GM23338 (cell line): ENCODE data around the gene PDCD1. TPM values are rescaled to one million over a fixed set of nuclear protein-coding genes. Genes with fewer than 3 reads are reported as not detected.

ENCODE experiments used
- ATAC-seq: fragments of 200-7000 bp; cut with Tn5 transposase; 3 replicates; pipeline ENCODE4 v1.9.1; 2020
- DNase-seq: peaks from one replicate; pipeline ENCODE4 v3.0.0-alpha.2; 2015; ENCODE audit warnings: low spot score
- H2AFZ ChIP-seq: fragments of 200-600 bp; sonication (generic); 2 replicates; pipeline ENCODE4 v1.8.0; 2016; ENCODE audit warnings: antibody characterized with exemption, mild to moderate bottlenecking, moderate library complexity
- H3F3A ChIP-seq: fragments of 200-600 bp; sonication (generic); replicated peaks from 2 replicates; pipeline ENCODE4 v1.8.0; 2017; ENCODE audit warnings: antibody characterized with exemption, mixed run types, low read depth
- H3K27ac ChIP-seq: fragments of 200-600 bp; sonication (generic); 2 replicates; pipeline ENCODE4 v1.6.1; 2016; ENCODE audit warnings: low read depth
- H3K27me3 ChIP-seq: fragments of 200-600 bp; sonication (generic); 2 replicates; pipeline ENCODE4 v1.8.0; 2016; ENCODE audit warnings: mild to moderate bottlenecking, mixed run types, moderate library complexity; ENCODE audit not compliant: insufficient read depth
- H3K36me3 ChIP-seq: fragments of 200-600 bp; sonication (generic); 2 replicates; pipeline ENCODE4 v1.8.0; 2016; ENCODE audit warnings: mild to moderate bottlenecking; ENCODE audit not compliant: insufficient read depth
- H3K4me1 ChIP-seq: fragments of 200-600 bp; sonication (generic); 2 replicates; pipeline ENCODE4 v1.8.0; 2016; ENCODE audit warnings: mild to moderate bottlenecking, moderate library complexity; ENCODE audit not compliant: insufficient read depth
- H3K4me2 ChIP-seq: fragments of 200-600 bp; sonication (generic); 2 replicates; pipeline ENCODE4 v1.7.1; 2017; ENCODE audit warnings: mixed run types
- H3K4me3 ChIP-seq: fragments of 200-600 bp; sonication (generic); 2 replicates; pipeline ENCODE4 v1.6.1; 2016; ENCODE audit warnings: mixed run types
- H3K79me2 ChIP-seq: fragments of 200-600 bp; sonication (generic); replicated peaks from 2 replicates; pipeline ENCODE4 v1.8.0; 2017; ENCODE audit warnings: mild to moderate bottlenecking; ENCODE audit not compliant: insufficient read depth
- H3K9me2 ChIP-seq: fragments of 200-600 bp; sonication (generic); 2 replicates; pipeline ENCODE4 v1.8.0; 2017; ENCODE audit not compliant: insufficient read depth
- H4K20me1 ChIP-seq: fragments of 200-600 bp; sonication (generic); replicated peaks from 2 replicates; pipeline ENCODE4 v1.8.0; 2017; ENCODE audit warnings: mild to moderate bottlenecking; ENCODE audit not compliant: insufficient read depth
- H3K27ac Mint-ChIP-seq: 2 replicates; pipeline ENCODE4 v1.8.0; 2020; ENCODE audit warnings: inconsistent platforms, mild to moderate bottlenecking, moderate library complexity, mixed read lengths
- H3K27me3 Mint-ChIP-seq: 3 replicates; pipeline ENCODE4 v1.8.0; 2022; ENCODE audit warnings: low read depth, mild to moderate bottlenecking, moderate library complexity, mixed read lengths, inconsistent platforms; ENCODE audit not compliant: insufficient read depth, poor library complexity
- H3K36me3 Mint-ChIP-seq: 3 replicates; pipeline ENCODE4 v1.8.0; 2021; ENCODE audit warnings: low read depth, mild to moderate bottlenecking, inconsistent platforms, moderate library complexity, mixed read lengths
- H3K4me1 Mint-ChIP-seq: 3 replicates; pipeline ENCODE4 v1.8.0; 2020; ENCODE audit warnings: mild to moderate bottlenecking, inconsistent platforms, mixed read lengths
- H3K4me3 Mint-ChIP-seq: 3 replicates; pipeline ENCODE4 v1.8.0; 2021; ENCODE audit warnings: moderate library complexity, mild to moderate bottlenecking, inconsistent platforms, mixed read lengths
- H3K9me3 Mint-ChIP-seq: 3 replicates; pipeline ENCODE4 v1.8.0; 2020; ENCODE audit warnings: moderate library complexity, mild to moderate bottlenecking, inconsistent platforms, mixed read lengths
- STAT1 ChIP-seq: IDR thresholded peaks from one replicate; pipeline ENCODE4 v1.6.1; 2016; ENCODE audit warnings: antibody characterized with exemption; ENCODE audit not compliant: unreplicated experiment
- polyA plus RNA-seq: library from polyadenylated mRNA; unstranded; fragments of >200 nt; fragmentation: Nextera tagmentation; extraction: Ambion mirVana; gene quantifications from 2 replicates; pipeline ENCODE4 v1.2.1, GENCODE V29; 2016
- total RNA-seq: library from RNA; depleted of rRNA; stranded (reverse); fragments of >200 nt; shearing (Covaris generic); gene quantifications from 2 replicates; pipeline ENCODE4 v1.2.3, GENCODE V29; 2014
- TF ChIP-seq, protein P1 (sequence below), 2 experiments: fragments of 200-600 bp in 1 of 2; sonication (generic) in 1 of 2; conservative IDR thresholded peaks; 2 replicates each; pipeline versions ENCODE4 v1.5.1 to v1.6.1; 2016 to 2017; ENCODE audit warnings: antibody characterized with exemption in 2 of 2, low read depth in 2 of 2, mild to moderate bottlenecking in 2 of 2, moderate library complexity in 1 of 2
- TF ChIP-seq, protein P2 (sequence below): fragments of 250-450 bp; sonication (Bioruptor Pico); IDR thresholded peaks from 2 replicates; pipeline ENCODE4 v1.5.0; 2020; ENCODE audit warnings: mild to moderate bottlenecking, moderate library complexity

The PDCD1 gene
- total and polyA plus RNA-seq, 2 experiments from 2014 or later: 0.34 to 0.38 TPM

DNA sequence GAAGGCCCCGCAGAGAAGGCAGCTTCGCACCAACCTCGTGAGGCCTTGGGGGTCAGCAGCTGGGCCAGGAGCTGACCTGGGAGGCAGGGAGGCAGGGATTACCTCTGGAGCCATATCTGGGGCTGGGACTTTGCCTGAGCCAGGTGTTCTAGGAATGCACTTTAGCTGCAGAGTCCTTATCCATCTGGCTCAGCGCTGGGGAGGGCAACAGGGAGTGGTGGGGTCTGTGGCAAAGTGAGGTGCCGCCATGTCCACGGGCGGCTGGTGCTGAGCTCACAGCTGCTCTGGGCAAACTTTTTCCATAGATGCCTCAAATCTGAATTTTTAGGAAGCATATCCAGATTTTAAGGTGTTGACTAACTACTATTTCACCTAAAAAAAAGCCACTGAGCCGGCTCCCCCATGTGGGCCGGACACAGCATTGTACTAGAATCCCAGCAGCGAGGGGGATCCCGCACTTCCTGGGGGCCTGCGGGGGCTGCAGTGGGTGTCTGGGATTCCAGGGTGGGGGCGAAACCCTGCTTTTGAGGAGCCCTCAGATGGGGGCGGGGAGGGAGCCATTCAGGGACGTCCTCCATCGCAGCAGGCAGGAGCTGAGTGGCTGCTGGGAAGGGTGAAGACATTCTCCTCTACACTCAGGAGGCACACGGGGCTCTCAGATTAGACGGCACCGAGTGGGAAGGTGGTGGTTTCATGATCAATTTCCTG, 45.5 kb upstream of the PDCD1 start:
- Histone ChIP-seq H3K9me2 (no peaks in the 10 kb centered on the region), H3K4me1 (peaks cover 13% of the 10 kb centered on the region; the same call in 1 of the 2 replicates), H2AFZ (no peak overlapping the region), H3K4me3 (no peak overlapping the region), H3K36me3 (no peaks in the 10 kb centered on the region), H4K20me1 (no peaks in the 10 kb centered on the region; the same call in 1 of the 2 replicates), H3K79me2 (no peaks in the 10 kb centered on the region), H3K4me2 (no peak overlapping the region), H3F3A (peaks cover 8% of the 10 kb centered on the region), H3K27ac (no peak overlapping the region), H3K27me3 (no peaks in the 10 kb centered on the region)
- H3K9me3 Mint-ChIP-seq: no peaks in the 10 kb centered on the region
- peaks cover 22% of the 10 kb centered on the region for H3K4me1 Mint-ChIP-seq
- ATAC-seq (no peak), DNase-seq (no peak)
- H3K27me3 Mint-ChIP-seq: peaks cover 22% of the 10 kb centered on the region
- TF ChIP-seq, protein P1, sequence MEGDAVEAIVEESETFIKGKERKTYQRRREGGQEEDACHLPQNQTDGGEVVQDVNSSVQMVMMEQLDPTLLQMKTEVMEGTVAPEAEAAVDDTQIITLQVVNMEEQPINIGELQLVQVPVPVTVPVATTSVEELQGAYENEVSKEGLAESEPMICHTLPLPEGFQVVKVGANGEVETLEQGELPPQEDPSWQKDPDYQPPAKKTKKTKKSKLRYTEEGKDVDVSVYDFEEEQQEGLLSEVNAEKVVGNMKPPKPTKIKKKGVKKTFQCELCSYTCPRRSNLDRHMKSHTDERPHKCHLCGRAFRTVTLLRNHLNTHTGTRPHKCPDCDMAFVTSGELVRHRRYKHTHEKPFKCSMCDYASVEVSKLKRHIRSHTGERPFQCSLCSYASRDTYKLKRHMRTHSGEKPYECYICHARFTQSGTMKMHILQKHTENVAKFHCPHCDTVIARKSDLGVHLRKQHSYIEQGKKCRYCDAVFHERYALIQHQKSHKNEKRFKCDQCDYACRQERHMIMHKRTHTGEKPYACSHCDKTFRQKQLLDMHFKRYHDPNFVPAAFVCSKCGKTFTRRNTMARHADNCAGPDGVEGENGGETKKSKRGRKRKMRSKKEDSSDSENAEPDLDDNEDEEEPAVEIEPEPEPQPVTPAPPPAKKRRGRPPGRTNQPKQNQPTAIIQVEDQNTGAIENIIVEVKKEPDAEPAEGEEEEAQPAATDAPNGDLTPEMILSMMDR (conservative IDR thresholded peaks at IDR 0.05; ENCODE audit: low read depth in 2 of 2): no peak
- TF ChIP-seq STAT1: no peak
- TF ChIP-seq, protein P2, sequence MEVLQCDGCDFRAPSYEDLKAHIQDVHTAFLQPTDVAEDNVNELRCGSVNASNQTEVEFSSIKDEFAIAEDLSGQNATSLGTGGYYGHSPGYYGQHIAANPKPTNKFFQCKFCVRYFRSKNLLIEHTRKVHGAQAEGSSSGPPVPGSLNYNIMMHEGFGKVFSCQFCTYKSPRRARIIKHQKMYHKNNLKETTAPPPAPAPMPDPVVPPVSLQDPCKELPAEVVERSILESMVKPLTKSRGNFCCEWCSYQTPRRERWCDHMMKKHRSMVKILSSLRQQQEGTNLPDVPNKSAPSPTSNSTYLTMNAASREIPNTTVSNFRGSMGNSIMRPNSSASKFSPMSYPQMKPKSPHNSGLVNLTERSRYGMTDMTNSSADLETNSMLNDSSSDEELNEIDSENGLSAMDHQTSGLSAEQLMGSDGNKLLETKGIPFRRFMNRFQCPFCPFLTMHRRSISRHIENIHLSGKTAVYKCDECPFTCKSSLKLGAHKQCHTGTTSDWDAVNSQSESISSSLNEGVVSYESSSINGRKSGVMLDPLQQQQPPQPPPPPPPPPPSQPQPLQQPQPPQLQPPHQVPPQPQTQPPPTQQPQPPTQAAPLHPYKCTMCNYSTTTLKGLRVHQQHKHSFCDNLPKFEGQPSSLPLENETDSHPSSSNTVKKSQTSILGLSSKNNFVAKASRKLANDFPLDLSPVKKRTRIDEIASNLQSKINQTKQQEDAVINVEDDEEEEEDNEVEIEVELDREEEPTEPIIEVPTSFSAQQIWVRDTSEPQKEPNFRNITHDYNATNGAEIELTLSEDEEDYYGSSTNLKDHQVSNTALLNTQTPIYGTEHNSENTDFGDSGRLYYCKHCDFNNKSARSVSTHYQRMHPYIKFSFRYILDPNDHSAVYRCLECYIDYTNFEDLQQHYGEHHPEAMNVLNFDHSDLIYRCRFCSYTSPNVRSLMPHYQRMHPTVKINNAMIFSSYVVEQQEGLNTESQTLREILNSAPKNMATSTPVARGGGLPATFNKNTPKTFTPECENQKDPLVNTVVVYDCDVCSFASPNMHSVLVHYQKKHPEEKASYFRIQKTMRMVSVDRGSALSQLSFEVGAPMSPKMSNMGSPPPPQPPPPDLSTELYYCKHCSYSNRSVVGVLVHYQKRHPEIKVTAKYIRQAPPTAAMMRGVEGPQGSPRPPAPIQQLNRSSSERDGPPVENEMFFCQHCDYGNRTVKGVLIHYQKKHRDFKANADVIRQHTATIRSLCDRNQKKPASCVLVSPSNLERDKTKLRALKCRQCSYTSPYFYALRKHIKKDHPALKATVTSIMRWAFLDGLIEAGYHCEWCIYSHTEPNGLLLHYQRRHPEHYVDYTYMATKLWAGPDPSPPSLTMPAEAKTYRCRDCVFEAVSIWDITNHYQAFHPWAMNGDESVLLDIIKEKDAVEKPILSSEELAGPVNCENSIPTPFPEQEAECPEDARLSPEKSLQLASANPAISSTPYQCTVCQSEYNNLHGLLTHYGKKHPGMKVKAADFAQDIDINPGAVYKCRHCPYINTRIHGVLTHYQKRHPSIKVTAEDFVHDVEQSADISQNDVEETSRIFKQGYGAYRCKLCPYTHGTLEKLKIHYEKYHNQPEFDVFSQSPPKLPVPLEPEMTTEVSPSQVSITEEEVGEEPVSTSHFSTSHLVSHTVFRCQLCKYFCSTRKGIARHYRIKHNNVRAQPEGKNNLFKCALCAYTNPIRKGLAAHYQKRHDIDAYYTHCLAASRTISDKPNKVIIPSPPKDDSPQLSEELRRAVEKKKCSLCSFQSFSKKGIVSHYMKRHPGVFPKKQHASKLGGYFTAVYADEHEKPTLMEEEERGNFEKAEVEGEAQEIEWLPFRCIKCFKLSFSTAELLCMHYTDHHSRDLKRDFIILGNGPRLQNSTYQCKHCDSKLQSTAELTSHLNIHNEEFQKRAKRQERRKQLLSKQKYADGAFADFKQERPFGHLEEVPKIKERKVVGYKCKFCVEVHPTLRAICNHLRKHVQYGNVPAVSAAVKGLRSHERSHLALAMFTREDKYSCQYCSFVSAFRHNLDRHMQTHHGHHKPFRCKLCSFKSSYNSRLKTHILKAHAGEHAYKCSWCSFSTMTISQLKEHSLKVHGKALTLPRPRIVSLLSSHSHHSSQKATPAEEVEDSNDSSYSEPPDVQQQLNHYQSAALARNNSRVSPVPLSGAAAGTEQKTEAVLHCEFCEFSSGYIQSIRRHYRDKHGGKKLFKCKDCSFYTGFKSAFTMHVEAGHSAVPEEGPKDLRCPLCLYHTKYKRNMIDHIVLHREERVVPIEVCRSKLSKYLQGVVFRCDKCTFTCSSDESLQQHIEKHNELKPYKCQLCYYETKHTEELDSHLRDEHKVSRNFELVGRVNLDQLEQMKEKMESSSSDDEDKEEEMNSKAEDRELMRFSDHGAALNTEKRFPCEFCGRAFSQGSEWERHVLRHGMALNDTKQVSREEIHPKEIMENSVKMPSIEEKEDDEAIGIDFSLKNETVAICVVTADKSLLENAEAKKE (CRISPR knock-in tag): no peak
- peaks cover 3% of the 10 kb centered on the region; the same call in 1 of the 3 replicates for H3K36me3 Mint-ChIP-seq
- no peak overlapping the region for H3K4me3 Mint-ChIP-seq
- no peak overlapping the region for H3K27ac Mint-ChIP-seq
